SU-DHL-6 (cell line): Measurements from ENCODE around the gene SIK2.

Source experiments
- CTCF ChIP-seq: fragments of 200-600 bp; sonication (generic); IDR thresholded peaks from one replicate; pipeline ENCODE4 v1.5.1; 2017; ENCODE audit warnings: antibody characterized with exemption, mild to moderate bottlenecking, low read length, moderate library complexity; ENCODE audit not compliant: insufficient read depth, poor library complexity, severe bottlenecking
- EZH2phosphoT487 ChIP-seq: fragments of 200-600 bp; sonication (generic), shearing (Covaris generic); conservative IDR thresholded peaks from 2 replicates; pipeline ENCODE4 v1.6.1; 2018; ENCODE audit warnings: mild to moderate bottlenecking, antibody characterized with exemption, low read length, moderate library complexity, mixed read lengths

- TF ChIP-seq CTCF (no peak), EZH2phosphoT487 (no peak)
These were observed 39.4 kb upstream of the SIK2 start for GRCh38 chr11:111562692-111563389.
